GM12873 (cell line): ENCODE data around the gene RANBP3.

ENCODE experiments used
- CTCF ChIP-seq: IDR thresholded peaks from 2 replicates; pipeline ENCODE4 v1.5.1; 2012; ENCODE audit warnings: low read depth, mild to moderate bottlenecking, moderate library complexity, low read length, control low read depth; ENCODE audit not compliant: insufficient read depth; ENCODE audit errors: missing control alignments

The RANBP3 gene

GRCh38 chr19:5881543-5882299 lies 96.2 kb downstream of the RANBP3 start:
- TF ChIP-seq CTCF: no peak

GRCh38 chr19:5880604-5881078 lies 97.3 kb downstream of the RANBP3 start:
- TF ChIP-seq CTCF: no peak

GRCh38 chr19:5880196-5880595 lies 97.7 kb downstream of the RANBP3 start:
- TF ChIP-seq CTCF: no peak

GRCh38 chr19:5877882-5878281 lies 100.1 kb downstream of the RANBP3 start:
- no peak for TF ChIP-seq CTCF

- TF ChIP-seq CTCF: no peak
Measured at GRCh38 chr19:5877427-5877826, 100.5 kb downstream of the RANBP3 start.

GRCh38 chr19:5873617-5874199 lies 104.2 kb downstream of the RANBP3 start:
- no peak for TF ChIP-seq CTCF

- no peak for TF ChIP-seq CTCF
Measured at GRCh38 chr19:5870986-5871394, 107.0 kb downstream of the RANBP3 start.
